H1 (cell line): ENCODE results near the gene AMH. TPM values are rescaled to one million over a fixed set of nuclear protein-coding genes. Genes with fewer than 3 reads are reported as not detected.

Experiments
- CTCF ChIA-PET: fragments of 300-600 bp; sonication (Branson Sonifier 250); formaldehyde crosslinking; loops from one replicate; lab custom pipeline; 2021; ENCODE audit not compliant: partially characterized antibody; lab: Charles Lee
- POLR2A ChIA-PET: fragments of 300-600 bp; sonication (Branson Sonifier 250); formaldehyde crosslinking; loops from one replicate; lab custom pipeline; 2021; ENCODE audit warnings: inconsistent platforms; ENCODE audit not compliant: partially characterized antibody; lab: Charles Lee
- DNase-seq, 2 experiments: peaks; one replicate each; pipeline versions ENCODE4 v3.0.0 to v3.0.0-alpha.2; 2010 to 2022; ENCODE audit warnings: low spot score in 2 of 2, low read depth in 1 of 2, mixed read lengths in 1 of 2
- FAIRE-seq: peaks from 2 replicates; lab custom pipeline; 2011; peaks lifted over from hg19 to GRCh38; lab: Jason Lieb, UNC
- H2AFZ ChIP-seq: 2 replicates; pipeline ENCODE4 v1.8.1; 2012; ENCODE audit warnings: low read length, inconsistent platforms
- H2AK5ac ChIP-seq: 2 replicates; pipeline ENCODE4 v1.6.1; 2013; ENCODE audit warnings: low read depth, low read length
- H2BK120ac ChIP-seq: replicated peaks from 2 replicates; pipeline ENCODE3; 2013; ENCODE audit warnings: low read depth, low read length, inconsistent platforms
- H2BK12ac ChIP-seq: 2 replicates; pipeline ENCODE4 v1.6.1; 2013; ENCODE audit warnings: low read depth, low read length
- H2BK15ac ChIP-seq: 2 replicates; pipeline ENCODE4 v1.6.1; 2013; ENCODE audit warnings: low read length
- H2BK20ac ChIP-seq: 2 replicates; pipeline ENCODE4 v1.6.1; 2013; ENCODE audit warnings: low read length
- H2BK5ac ChIP-seq: 2 replicates; pipeline ENCODE4 v1.6.1; 2013; ENCODE audit warnings: low read depth, low read length
- H3K14ac ChIP-seq: 2 replicates; pipeline ENCODE4 v1.6.1; 2013; ENCODE audit warnings: inconsistent platforms; ENCODE audit not compliant: insufficient read length
- H3K18ac ChIP-seq: 2 replicates; pipeline ENCODE4 v1.6.1; 2013; ENCODE audit warnings: low read length; ENCODE audit errors: extremely low read depth
- H3K23ac ChIP-seq: 2 replicates; pipeline ENCODE4 v1.6.1; 2013; ENCODE audit warnings: inconsistent platforms; ENCODE audit not compliant: insufficient read length
- H3K23me2 ChIP-seq: 2 replicates; pipeline ENCODE4 v1.6.1; 2013; ENCODE audit warnings: low read depth, low read length
- H3K27ac ChIP-seq: 2 replicates; pipeline ENCODE4 v1.6.1; 2011; ENCODE audit warnings: low read depth, low read length, inconsistent platforms
- H3K27me3 ChIP-seq, 4 experiments: replicated peaks in 1 of 4; 1 replicate in 1 of 4; 2 replicates in 3 of 4; pipeline versions ENCODE4 v1.6.1 to v1.8.1; 2011 to 2013; ENCODE audit warnings: low read length in 3 of 4, mild to moderate bottlenecking in 3 of 4, inconsistent platforms in 2 of 4, mixed read lengths in 2 of 4, moderate library complexity in 1 of 4; ENCODE audit not compliant: control insufficient read depth in 3 of 4, insufficient read depth in 3 of 4; ENCODE audit errors: extremely low read depth in 1 of 4
- H3K36me3 ChIP-seq, 4 experiments: 2 replicates each; pipeline versions ENCODE4 v1.6.1 to v1.8.1; 2011 to 2013; ENCODE audit warnings: mild to moderate bottlenecking in 4 of 4, low read length in 3 of 4, moderate library complexity in 2 of 4, control low read depth in 1 of 4, inconsistent platforms in 1 of 4; ENCODE audit not compliant: insufficient read depth in 4 of 4, control insufficient read depth in 2 of 4
- H3K4ac ChIP-seq: replicated peaks from 2 replicates; pipeline ENCODE3; 2013; ENCODE audit warnings: low read length, low read depth, mixed read lengths, inconsistent platforms; ENCODE audit not compliant: insufficient read length
- H3K4me1 ChIP-seq, 4 experiments: replicated peaks in 1 of 4; 1 replicate in 1 of 4; 2 replicates in 3 of 4; pipeline versions ENCODE4 v1.6.1 to v1.8.1; 2011 to 2013; ENCODE audit warnings: low read length in 3 of 4, inconsistent platforms in 2 of 4, mixed read lengths in 1 of 4; ENCODE audit not compliant: insufficient read depth in 4 of 4, control insufficient read depth in 3 of 4
- H3K4me2 ChIP-seq, 2 experiments: 2 replicates each; pipeline versions ENCODE4 v1.6.1 to v1.8.1; 2011 to 2013; ENCODE audit warnings: low read depth in 2 of 2, low read length in 2 of 2, control low read depth in 1 of 2, inconsistent platforms in 1 of 2, mild to moderate bottlenecking in 1 of 2; ENCODE audit not compliant: insufficient read depth in 1 of 2
- H3K4me3 ChIP-seq, 4 experiments: fragments of 200-600, 300-600 bp in 1 of 4; sonication (generic), shearing (Covaris generic), sonication (Bioruptor Twin) in 1 of 4; 2 replicates each; pipeline versions ENCODE4 v1.5.1 to v1.8.1; 2011 to 2016; ENCODE audit warnings: low read length in 4 of 4, low read depth in 3 of 4, control low read depth in 2 of 4, inconsistent platforms in 2 of 4, mild to moderate bottlenecking in 2 of 4, mixed read lengths in 1 of 4, moderate library complexity in 1 of 4; ENCODE audit not compliant: insufficient read depth in 2 of 4; ENCODE audit errors: extremely low read depth in 1 of 4
- H3K56ac ChIP-seq: replicated peaks from 2 replicates; pipeline ENCODE3; 2013; ENCODE audit warnings: low read depth, mild to moderate bottlenecking, mixed read lengths, low read length, inconsistent platforms; ENCODE audit not compliant: insufficient read length
- H3K79me1 ChIP-seq: 2 replicates; pipeline ENCODE4 v1.6.1; 2013; ENCODE audit warnings: low read depth, low read length, control low read depth
- H3K79me2 ChIP-seq, 2 experiments: 2 replicates each; pipeline versions ENCODE4 v1.6.1 to v1.8.1; 2012 to 2013; ENCODE audit warnings: low read length in 2 of 2, mild to moderate bottlenecking in 2 of 2, inconsistent platforms in 1 of 2; ENCODE audit not compliant: insufficient read depth in 2 of 2, control insufficient read depth in 1 of 2
- H3K9ac ChIP-seq, 4 experiments: replicated peaks in 1 of 4; 1 replicate in 1 of 4; 2 replicates in 3 of 4; pipeline versions ENCODE4 v1.6.1 to v1.8.1; 2011 to 2013; ENCODE audit warnings: low read depth in 3 of 4, low read length in 3 of 4, control low read depth in 2 of 4, mild to moderate bottlenecking in 2 of 4, moderate library complexity in 2 of 4, inconsistent platforms in 1 of 4; ENCODE audit errors: extremely low read depth in 1 of 4
- H3K9me3 ChIP-seq, 2 experiments: 2 replicates each; pipeline versions ENCODE4 v1.6.1 to v1.8.1; 2012 to 2013; ENCODE audit warnings: mild to moderate bottlenecking in 2 of 2, moderate library complexity in 2 of 2, control low read depth in 1 of 2, inconsistent platforms in 1 of 2, low read depth in 1 of 2, low read length in 1 of 2, mixed read lengths in 1 of 2; ENCODE audit not compliant: insufficient read depth in 2 of 2
- H4K20me1 ChIP-seq, 2 experiments: replicated peaks in 1 of 2; 2 replicates each; pipeline versions ENCODE3 to v1.8.1; 2011 to 2013; ENCODE audit warnings: inconsistent platforms in 2 of 2, low read length in 2 of 2, mild to moderate bottlenecking in 1 of 2; ENCODE audit not compliant: insufficient read depth in 2 of 2, control insufficient read depth in 1 of 2
- H4K5ac ChIP-seq: 2 replicates; pipeline ENCODE4 v1.6.1; 2013; ENCODE audit warnings: low read length, low read depth, mixed read lengths, inconsistent platforms; ENCODE audit not compliant: insufficient read length
- H4K8ac ChIP-seq: 2 replicates; pipeline ENCODE4 v1.8.0; 2013; ENCODE audit warnings: mild to moderate bottlenecking, moderate library complexity, low read length, inconsistent platforms; ENCODE audit not compliant: insufficient read depth; ENCODE audit errors: extremely low read depth
- H4K91ac ChIP-seq: replicated peaks from 2 replicates; pipeline ENCODE3; 2013; ENCODE audit warnings: low read length, mixed read lengths, inconsistent platforms; ENCODE audit not compliant: insufficient read length
- CEBPB ChIP-seq: IDR thresholded peaks from 2 replicates; pipeline ENCODE4 v1.6.1; 2012; ENCODE audit warnings: low read depth, low read length
- CTBP2 ChIP-seq: IDR thresholded peaks from 2 replicates; pipeline ENCODE4 v1.7.0; 2011; ENCODE audit warnings: borderline replicate concordance, mild to moderate bottlenecking, moderate library complexity, mixed read lengths, low read length; ENCODE audit not compliant: insufficient read depth, insufficient read length
- SRF ChIP-seq: IDR thresholded peaks from 2 replicates; pipeline ENCODE4 v1.6.1; 2011; ENCODE audit warnings: mild to moderate bottlenecking, low read depth, low read length, moderate library complexity
- WGBS, 2 experiments: shearing (Covaris generic) in 1 of 2; methylation state at CpG; one replicate each; pipeline versions ENCODE4 v1.1.6 to v1.1.7; 2013 to 2015; ENCODE audit warnings: low lambda C conversion rate in 2 of 2, mixed read lengths in 2 of 2, inconsistent platforms in 1 of 2, low coverage in 1 of 2, missing lambda C conversion rate in 1 of 2; ENCODE audit not compliant: insufficient replicate concordance in 2 of 2, insufficient coverage in 1 of 2, insufficient read length in 1 of 2; ENCODE audit errors: extremely low coverage in 1 of 2, missing lambda C conversion rate in 1 of 2; 5-methylcytosine and 5-hydroxymethylcytosine counted together
- polyA plus RNA-seq, 7 experiments: library from polyadenylated mRNA; depleted of rRNA in 3 of 7; stranded (reverse) in 5 of 7; unstranded in 2 of 7; fragments of >200 nt in 5 of 7; fragments of 200-250 nt in 2 of 7; gene quantifications; 1 replicate in 5 of 7; 2 replicates in 1 of 7; 4 replicates in 1 of 7; pipeline versions ENCODE4 v1.2.1 to v1.2.3, GENCODE V29; 2011 to 2013; ENCODE audit warnings: missing spikeins in 2 of 7, mixed read lengths in 2 of 7
- total RNA-seq: library from RNA; stranded (reverse); fragmentation: NEBNext Ultra II Directional; extraction: Animal tissue kit (Norgen Biotek cat#: 25700); gene quantifications from 2 replicates; pipeline ENCODE4 v1.2.1, GENCODE V29; 2021

Gene AMH
- total and polyA plus RNA-seq, 2 of the 8 experiments (the other 6 are each of a cell fraction or from before 2014, with no cell fraction given): 10.5 to 15.4 TPM

- Histone ChIP-seq H3K4me3 (no peak overlapping the region), H2BK5ac (peak overlapping the region; percentile 66; the same call in 1 of the 2 replicates), H2AK5ac (peak overlapping the region; percentile 96; the same call in 1 of the 2 replicates), H2BK12ac (0 out of 2 replicates have a peak overlapping the region, but pooled peaks have one; percentile 60), H3K23me2 (no peaks in the 10 kb centered on the region), H3K79me1 (peaks cover 16% of the 10 kb centered on the region; the same call in 1 of the 2 replicates), H3K4me1 (no peaks in the 10 kb centered on the region), H2BK120ac (no peak overlapping the region), H3K27me3 (no peaks in the 10 kb centered on the region), H3K36me3 (peaks cover 0 to 15% (median 0%) of the 10 kb centered on the region in 4 experiments; a peak in 3 of 8 replicates), H3K18ac (no peak overlapping the region), H3K4ac (no peak overlapping the region), H4K91ac (no peak overlapping the region), H3K4me2 (no peak overlapping the region), H4K8ac (peak overlapping the region; percentile 28; the same call in 1 of the 2 replicates), H3K79me2 (peaks cover 0 to 24% of the 10 kb centered on the region in 2 experiments; a peak in 2 of 4 replicates), H3K27ac (no peak overlapping the region; the same call in 1 of the 2 replicates), H3K56ac (no peak overlapping the region), H2BK15ac (no peak overlapping the region), H3K9ac (no peak overlapping the region), H3K9me3 (peaks cover 4% of the 10 kb centered on the region in 2 experiments; a peak in 2 of 4 replicates), H4K20me1 (peaks cover 10 to 28% of the 10 kb centered on the region in 2 experiments), H3K14ac (no peak overlapping the region), H2AFZ (no peak overlapping the region), H2BK20ac (no peak overlapping the region), H4K5ac (no peak overlapping the region), H3K23ac (no peak overlapping the region)
- TF ChIP-seq CTBP2: no peak
- TF ChIP-seq CEBPB: no peak
- no peak for TF ChIP-seq SRF
- WGBS, 2 experiments: 97% methylated on average over 26 of the region's 37 CpGs; no CpG with 5 or more reads in 1 of the 2 experiments
- DNase-seq (no peak), FAIRE-seq (no peak)
- CTCF ChIA-PET: interaction anchor here (0.6 to 5.1 kb wide), 29 partner anchors 9 to 270 kb away, joined by 3 to 50 read pairs (median 5); partner anchors contain the start of gene AP3D1
- POLR2A ChIA-PET: interaction anchor here (0.6 to 1.4 kb wide), 8 partner anchors 15 to 549 kb away, joined by 3 to 5 read pairs (median 4); partner anchors contain the start of gene PLEKHJ1
Measured at GRCh38 chr19:2199861-2200623, 49.1 kb upstream of the AMH start.
